GM23338 (cell line): ENCODE measurements around the gene VPS37B.

ENCODE experiments used
- CTCF ChIP-seq, 2 experiments: fragments of 200-600 bp in 1 of 2; sonication (generic) in 1 of 2; conservative IDR thresholded peaks; 2 replicates each; pipeline versions ENCODE4 v1.5.1 to v1.6.1; 2016 to 2017; ENCODE audit warnings: antibody characterized with exemption in 2 of 2, low read depth in 2 of 2, mild to moderate bottlenecking in 2 of 2, moderate library complexity in 1 of 2
- ETS1 ChIP-seq: IDR thresholded peaks from 2 replicates; pipeline ENCODE4 v1.6.1; 2016; ENCODE audit warnings: antibody characterized with exemption
- EZH2 ChIP-seq: fragments of 200-600 bp; sonication (generic); IDR thresholded peaks from one replicate; pipeline ENCODE4 v1.8.0; 2017; ENCODE audit warnings: antibody characterized with exemption, mild to moderate bottlenecking, low read depth; ENCODE audit not compliant: unreplicated experiment
- EZH2phosphoT487 ChIP-seq: fragments of 200-600 bp; sonication (generic); IDR thresholded peaks from one replicate; pipeline ENCODE4 v1.8.1; 2018; ENCODE audit warnings: antibody characterized with exemption; ENCODE audit not compliant: unreplicated experiment
- STAT1 ChIP-seq: IDR thresholded peaks from one replicate; pipeline ENCODE4 v1.6.1; 2016; ENCODE audit warnings: antibody characterized with exemption; ENCODE audit not compliant: unreplicated experiment
- ZNF114 ChIP-seq: fragments of 250-450 bp; sonication (Bioruptor Pico); IDR thresholded peaks from 2 replicates; pipeline ENCODE4 v1.5.0; 2020; ENCODE audit warnings: mild to moderate bottlenecking, moderate library complexity

GRCh38 chr12:122847516-122847836 lies 48.4 kb downstream of the VPS37B start:
- TF ChIP-seq CTCF (conservative IDR thresholded peaks at IDR 0.05; ENCODE audit: low read depth in 2 of 2) (no peak), EZH2 (no peak), STAT1 (no peak), EZH2phosphoT487 (no peak), ETS1 (no peak), ZNF114 (no peak)
